H9 (cell line): ENCODE measurements around the gene LSM11. TPM values are rescaled to one million over a fixed set of nuclear protein-coding genes. Genes with fewer than 3 reads are reported as not detected.
A peak's percentile ranks its signal among the peaks of the same experiment; 100 is the strongest.

Source experiments
- DNase-seq: peaks from one replicate; pipeline ENCODE4 v3.0.0-alpha.2; 2017
- H2AFZ ChIP-seq: one replicate; pipeline ENCODE4 v1.6.1; 2013; ENCODE audit warnings: mild to moderate bottlenecking, low read length, control low read depth, moderate library complexity
- H2AK5ac ChIP-seq: 2 replicates; pipeline ENCODE4 v1.6.1; 2013; ENCODE audit warnings: low read length, control low read depth, mixed read lengths; ENCODE audit not compliant: insufficient read length
- H2BK120ac ChIP-seq: one replicate; pipeline ENCODE4 v1.6.1; 2013; ENCODE audit warnings: low read depth, mild to moderate bottlenecking, low read length, control low read depth, inconsistent platforms; ENCODE audit not compliant: poor library complexity, severe bottlenecking
- H2BK12ac ChIP-seq: 2 replicates; pipeline ENCODE4 v1.6.1; 2013; ENCODE audit warnings: low read length, control low read depth, mixed read lengths, low read depth; ENCODE audit not compliant: insufficient read length
- H2BK15ac ChIP-seq: 2 replicates; pipeline ENCODE4 v1.6.1; 2013; ENCODE audit warnings: low read depth, low read length, control low read depth
- H2BK20ac ChIP-seq: one replicate; pipeline ENCODE4 v1.6.1; 2013; ENCODE audit warnings: low read depth, mild to moderate bottlenecking, low read length, control low read depth, inconsistent platforms; ENCODE audit not compliant: poor library complexity, severe bottlenecking
- H2BK5ac ChIP-seq: 2 replicates; pipeline ENCODE4 v1.6.1; 2013; ENCODE audit warnings: low read length, control low read depth, mixed read lengths; ENCODE audit not compliant: insufficient read length
- H3K14ac ChIP-seq: 2 replicates; pipeline ENCODE4 v1.6.1; 2013; ENCODE audit warnings: low read length, control low read depth; ENCODE audit not compliant: insufficient read depth
- H3K18ac ChIP-seq: 2 replicates; pipeline ENCODE4 v1.6.1; 2013; ENCODE audit warnings: low read depth, mild to moderate bottlenecking, mixed read lengths, low read length, control low read depth; ENCODE audit not compliant: insufficient read length
- H3K23ac ChIP-seq: 2 replicates; pipeline ENCODE4 v1.6.1; 2013; ENCODE audit warnings: low read length, control low read depth, mixed read lengths, low read depth; ENCODE audit not compliant: insufficient read length
- H3K23me2 ChIP-seq: 2 replicates; pipeline ENCODE4 v1.6.1; 2013; ENCODE audit warnings: low read depth, mild to moderate bottlenecking, mixed read lengths, low read length, control low read depth; ENCODE audit not compliant: insufficient read length, poor library complexity, severe bottlenecking
- H3K27ac ChIP-seq: 2 replicates; pipeline ENCODE4 v1.5.1; 2013; ENCODE audit warnings: low read length, control low read depth, mixed read lengths, low read depth; ENCODE audit not compliant: insufficient read length
- H3K27me3 ChIP-seq: 2 replicates; pipeline ENCODE4 v1.6.1; 2013; ENCODE audit warnings: low read length, control low read depth, inconsistent platforms; ENCODE audit not compliant: insufficient read depth
- H3K4ac ChIP-seq: 2 replicates; pipeline ENCODE4 v1.6.1; 2013; ENCODE audit warnings: low read depth, mild to moderate bottlenecking, control low read depth, inconsistent platforms, low read length, moderate library complexity
- H3K4me1 ChIP-seq: 2 replicates; pipeline ENCODE4 v1.6.1; 2013; ENCODE audit warnings: low read length, control low read depth, inconsistent platforms; ENCODE audit not compliant: insufficient read depth
- H3K4me2 ChIP-seq: 2 replicates; pipeline ENCODE4 v1.6.1; 2013; ENCODE audit warnings: low read length, control low read depth, mixed read lengths; ENCODE audit not compliant: insufficient read length, insufficient read depth
- H3K56ac ChIP-seq: 2 replicates; pipeline ENCODE4 v1.6.1; 2013; ENCODE audit warnings: low read depth, mild to moderate bottlenecking, mixed read lengths, low read length, control low read depth; ENCODE audit not compliant: insufficient read length
- H3K79me1 ChIP-seq: 2 replicates; pipeline ENCODE4 v1.6.1; 2013; ENCODE audit warnings: low read depth, mild to moderate bottlenecking, moderate library complexity, low read length, control low read depth, inconsistent platforms; ENCODE audit not compliant: insufficient read depth, poor library complexity, severe bottlenecking
- H3K79me2 ChIP-seq: 2 replicates; pipeline ENCODE4 v1.6.1; 2013; ENCODE audit warnings: low read length, control low read depth, inconsistent platforms; ENCODE audit not compliant: insufficient read depth
- H3K9ac ChIP-seq: 2 replicates; pipeline ENCODE4 v1.6.1; 2013; ENCODE audit warnings: low read length, control low read depth, mixed read lengths; ENCODE audit not compliant: insufficient read length; ENCODE audit errors: extremely low read depth
- H3K9me3 ChIP-seq: one replicate; pipeline ENCODE4 v1.6.1; 2013; ENCODE audit warnings: low read depth, low read length, inconsistent platforms; ENCODE audit not compliant: control insufficient read depth
- H3T11ph ChIP-seq: one replicate; pipeline ENCODE4 v1.6.1; 2013; ENCODE audit warnings: mild to moderate bottlenecking, low read length, control low read depth, inconsistent platforms
- H4K20me1 ChIP-seq: one replicate; pipeline ENCODE4 v1.6.1; 2013; ENCODE audit not compliant: control insufficient read depth, insufficient read length, insufficient read depth
- H4K5ac ChIP-seq: 2 replicates; pipeline ENCODE4 v1.6.1; 2013; ENCODE audit warnings: low read depth, mild to moderate bottlenecking, mixed read lengths, low read length, control low read depth; ENCODE audit not compliant: insufficient read length
- H4K8ac ChIP-seq: replicated peaks from 2 replicates; pipeline ENCODE4 v1.6.1; 2013; ENCODE audit warnings: low read length, control low read depth, mixed read lengths, low read depth; ENCODE audit not compliant: insufficient read length
- H4K91ac ChIP-seq: 2 replicates; pipeline ENCODE4 v1.6.1; 2013; ENCODE audit warnings: low read depth, mild to moderate bottlenecking, moderate library complexity, mixed read lengths, low read length, control low read depth; ENCODE audit not compliant: insufficient read length
- H3K27ac Mint-ChIP-seq, 3 experiments: 2 replicates in 2 of 3; 3 replicates in 1 of 3; pipeline ENCODE4 v1.8.0; 2020 to 2021; ENCODE audit warnings: mixed read lengths in 3 of 3, mild to moderate bottlenecking in 1 of 3, moderate library complexity in 1 of 3
- H3K27me3 Mint-ChIP-seq: 2 replicates; pipeline ENCODE4 v1.8.0; 2021; ENCODE audit warnings: low read depth, mild to moderate bottlenecking, moderate library complexity, mixed read lengths
- H3K36me3 Mint-ChIP-seq, 3 experiments: 2 replicates in 2 of 3; 3 replicates in 1 of 3; pipeline ENCODE4 v1.8.0; 2020 to 2021; ENCODE audit warnings: low read depth in 3 of 3, mixed read lengths in 3 of 3; ENCODE audit not compliant: insufficient read depth in 1 of 3
- H3K4me1 Mint-ChIP-seq, 2 experiments: 2 replicates each; pipeline ENCODE4 v1.8.0; 2020; ENCODE audit warnings: mixed read lengths in 2 of 2
- H3K4me3 Mint-ChIP-seq, 2 experiments: 2 replicates in 1 of 2; 3 replicates in 1 of 2; pipeline ENCODE4 v1.8.0; 2020 to 2021; ENCODE audit warnings: mild to moderate bottlenecking in 2 of 2, mixed read lengths in 2 of 2, moderate library complexity in 1 of 2
- H3K9me3 Mint-ChIP-seq, 2 experiments: 2 replicates in 1 of 2; 3 replicates in 1 of 2; pipeline ENCODE4 v1.8.0; 2020; ENCODE audit warnings: mild to moderate bottlenecking in 2 of 2, mixed read lengths in 2 of 2, moderate library complexity in 1 of 2
- WGBS: extraction: QIAGEN DNeasy Blood & Tissue Kit; methylation state at CpG from one replicate; pipeline ENCODE4 v1.1.7; 2013; ENCODE audit warnings: missing lambda C conversion rate, low lambda C conversion rate, mixed read lengths; ENCODE audit not compliant: insufficient read length; ENCODE audit errors: extremely low coverage; 5-methylcytosine and 5-hydroxymethylcytosine counted together
- total RNA-seq: library from RNA; stranded (reverse); gene quantifications from 2 replicates; pipeline ENCODE4 v1.2.1, GENCODE V29; 2021
- TF ChIP-seq, protein P1 (sequence below): fragments of 200-600 bp; sonication (generic); conservative IDR thresholded peaks from 3 replicates; pipeline ENCODE4 v1.8.0; 2021; ENCODE audit warnings: antibody characterized with exemption, mild to moderate bottlenecking

LSM11 gene
- total RNA-seq, 1 experiment from 2014 or later, result 4.7 TPM

DNA sequence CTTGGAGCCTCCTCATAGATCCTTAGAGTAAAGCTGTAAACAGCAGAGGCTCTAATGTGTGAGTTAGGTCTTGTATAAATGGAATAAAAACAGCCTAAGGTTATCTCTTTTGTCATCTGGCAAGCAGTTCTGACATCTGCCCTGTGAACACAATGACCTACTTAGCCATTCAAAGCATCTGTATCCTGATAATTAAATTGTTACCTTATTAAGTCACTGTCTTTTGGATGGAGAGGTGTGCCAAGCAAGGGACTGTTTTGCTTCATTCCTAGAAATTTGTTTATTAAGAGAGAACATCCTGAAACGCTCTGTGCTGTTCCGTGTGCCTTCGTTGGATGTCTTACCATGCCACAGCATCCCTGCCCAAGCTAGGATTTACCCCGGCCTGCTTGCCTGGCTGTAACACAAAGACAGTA is 1.5 kb downstream of the LSM11 start:
- no peak overlapping the region for H3K27ac ChIP-seq
- H3K4ac ChIP-seq, result no peak overlapping the region
- no peak overlapping the region for H3T11ph ChIP-seq
- no peaks in the 10 kb centered on the region for H3K79me2 ChIP-seq
- no peaks in the 10 kb centered on the region for H3K79me1 ChIP-seq
- no CpG with 5 or more reads among the region's 4 CpGs for WGBS
- Mint-ChIP-seq H3K27me3 (peaks cover 18% of the 10 kb centered on the region), H3K36me3 (no peaks in the 10 kb centered on the region; a peak in 3 of 7 replicates), H3K27ac (no peak overlapping the region), H3K9me3 (no peaks in the 10 kb centered on the region), H3K4me3 (peak overlapping the region in 1 of 2 experiments; percentile 88; a peak in 1 of 5 replicates), H3K4me1 (peaks cover 8 to 15% of the 10 kb centered on the region in 2 experiments)
- H3K23me2 ChIP-seq, result peaks cover 9% of the 10 kb centered on the region
- H4K5ac ChIP-seq, result no peak overlapping the region
- H4K91ac ChIP-seq, result no peak overlapping the region
- no peak overlapping the region for H2BK120ac ChIP-seq
- H3K23ac ChIP-seq, result no peak overlapping the region
- no peak overlapping the region for H3K9ac ChIP-seq
- no peak overlapping the region for H3K56ac ChIP-seq
- no peak overlapping the region for H2BK12ac ChIP-seq
- H2BK15ac ChIP-seq, result no peak overlapping the region
- H3K18ac ChIP-seq, result no peak overlapping the region
- H3K27me3 ChIP-seq, result peaks cover 7% of the 10 kb centered on the region
- H3K4me2 ChIP-seq, result peak overlapping the region; percentile 80
- H4K20me1 ChIP-seq, result no peaks in the 10 kb centered on the region
- no peaks in the 10 kb centered on the region for H3K4me1 ChIP-seq
- no peak overlapping the region for H2BK20ac ChIP-seq
- no peak overlapping the region for H2AFZ ChIP-seq
- DNase-seq, result no peak
- H3K14ac ChIP-seq, result no peak overlapping the region
- H2BK5ac ChIP-seq, result no peak overlapping the region
- TF ChIP-seq, protein P1, sequence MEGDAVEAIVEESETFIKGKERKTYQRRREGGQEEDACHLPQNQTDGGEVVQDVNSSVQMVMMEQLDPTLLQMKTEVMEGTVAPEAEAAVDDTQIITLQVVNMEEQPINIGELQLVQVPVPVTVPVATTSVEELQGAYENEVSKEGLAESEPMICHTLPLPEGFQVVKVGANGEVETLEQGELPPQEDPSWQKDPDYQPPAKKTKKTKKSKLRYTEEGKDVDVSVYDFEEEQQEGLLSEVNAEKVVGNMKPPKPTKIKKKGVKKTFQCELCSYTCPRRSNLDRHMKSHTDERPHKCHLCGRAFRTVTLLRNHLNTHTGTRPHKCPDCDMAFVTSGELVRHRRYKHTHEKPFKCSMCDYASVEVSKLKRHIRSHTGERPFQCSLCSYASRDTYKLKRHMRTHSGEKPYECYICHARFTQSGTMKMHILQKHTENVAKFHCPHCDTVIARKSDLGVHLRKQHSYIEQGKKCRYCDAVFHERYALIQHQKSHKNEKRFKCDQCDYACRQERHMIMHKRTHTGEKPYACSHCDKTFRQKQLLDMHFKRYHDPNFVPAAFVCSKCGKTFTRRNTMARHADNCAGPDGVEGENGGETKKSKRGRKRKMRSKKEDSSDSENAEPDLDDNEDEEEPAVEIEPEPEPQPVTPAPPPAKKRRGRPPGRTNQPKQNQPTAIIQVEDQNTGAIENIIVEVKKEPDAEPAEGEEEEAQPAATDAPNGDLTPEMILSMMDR, result no peak
- no peaks in the 10 kb centered on the region for H3K9me3 ChIP-seq
- H2AK5ac ChIP-seq, result no peak overlapping the region
- no peak overlapping the region for H4K8ac ChIP-seq
